Stimulated activated CD4-positive, alpha-beta T cell treated with anti-CD3 and anti-CD28 coated beads, Interleukin-1b, Interleukin-23, amount 100 ng/mL, for 48 hours (primary cell): ENCODE data around the gene SPOPL.

Experiments
- DNase-seq: peaks from one replicate; pipeline ENCODE4 v3.0.0-alpha.2; 2020

The SPOPL gene

GRCh38 chr2:138610201-138610953, 108.8 kb downstream of the SPOPL start:
- DNase-seq: no peak

GRCh38 chr2:138615257-138615656, 113.7 kb downstream of the SPOPL start:
- DNase-seq: no peak

DNA sequence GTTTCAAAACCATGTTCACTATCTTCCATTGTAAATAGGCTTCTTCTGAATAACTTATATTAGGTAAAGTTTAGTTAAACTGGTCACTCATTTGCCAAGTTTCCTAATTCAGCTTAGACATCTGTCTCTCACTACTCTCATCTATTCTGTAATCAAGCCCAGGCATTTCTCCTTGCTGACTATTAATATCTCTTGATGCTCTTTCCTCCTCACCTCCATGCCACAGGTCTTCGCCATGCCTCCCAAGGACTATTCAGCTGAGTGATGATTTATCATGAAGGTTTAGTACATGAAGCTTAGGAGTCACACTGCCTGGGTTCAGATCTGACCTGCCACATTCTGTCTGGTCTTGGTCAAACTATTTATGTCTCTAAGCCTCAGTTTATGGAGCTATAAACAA, 115.5 kb downstream of the SPOPL start:
- no peak for DNase-seq

GRCh38 chr2:138618971-138619370, 117.4 kb downstream of the SPOPL start:
- DNase-seq: no peak

GRCh38 chr2:138620431-138620830, 118.9 kb downstream of the SPOPL start:
- DNase-seq: no peak

GRCh38 chr2:138621139-138621538, 119.6 kb downstream of the SPOPL start:
- no peak for DNase-seq

DNA sequence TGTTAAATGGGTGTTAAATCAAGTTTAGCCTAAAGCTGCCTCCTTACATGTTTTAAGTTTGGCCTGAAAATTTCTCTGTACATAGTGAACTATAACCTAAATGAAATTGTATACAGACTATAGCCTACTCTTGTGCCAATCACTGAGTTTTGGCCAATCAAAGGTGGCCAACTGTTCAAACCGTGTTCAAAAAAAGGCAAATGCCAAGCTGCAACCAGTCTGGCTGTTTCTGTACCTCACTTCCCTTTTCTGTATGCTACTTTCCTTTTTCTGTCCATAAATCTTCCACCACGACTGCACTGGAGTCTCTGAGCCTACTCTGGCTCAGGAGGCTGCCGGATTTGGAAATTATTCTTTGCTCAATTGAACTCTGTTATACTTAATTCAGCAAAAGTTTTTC, 121.0 kb downstream of the SPOPL start:
- DNase-seq: no peak
